ENCODE measurements around the gene SLC13A2.

SLC13A2 gene

GRCh38 chr17:28527181-28527681, 53.8 kb downstream of the SLC13A2 start (continued):
- TF ChIP-seq PRDM10 (tag by site-specific recombination; IDR thresholded peaks at IDR 0.05) (no peak), ZNF24 (tag by site-specific recombination; IDR thresholded peaks at IDR 0.05) (no peak), ZNF362 (tag by site-specific recombination; IDR thresholded peaks at IDR 0.05) (no peak), ZNF704 (tag by site-specific recombination; IDR thresholded peaks at IDR 0.05) (no peak)

GRCh38 chr17:28527859-28528258, 54.4 kb downstream of the SLC13A2 start:
- H3K27ac ChIP-seq (ENCODE audit: extremely low read depth, low read depth, low read length) = no peak overlapping the region
- ChIA-PET CTCF (interaction anchor here (1.2 to 4.7 kb wide), 4 partner anchors 8 to 33 kb away, joined by 3 to 17 read pairs (median 10); no protein-coding TSS in a partner anchor), POLR2A (no interaction called here)
- no peaks in the 10 kb centered on the region for H3K9me3 ChIP-seq (ENCODE audit: control insufficient read depth, insufficient read depth, low read depth, low read length)
- TF ChIP-seq ZNF529 (tag by site-specific recombination; IDR thresholded peaks at IDR 0.05; ENCODE audit: insufficient replicate concordance) (no peak), ZNF521 (tag by site-specific recombination; IDR thresholded peaks at IDR 0.05) (no peak), ZNF221 (tag by site-specific recombination; IDR thresholded peaks at IDR 0.05; ENCODE audit: borderline replicate concordance) (no peak), EGR2 (tag by site-specific recombination; IDR thresholded peaks at IDR 0.05; ENCODE audit: low read depth) (no peak), ZNF629 (tag by site-specific recombination; IDR thresholded peaks at IDR 0.05) (no peak), ZNF658 (tag by site-specific recombination; IDR thresholded peaks at IDR 0.05) (no peak), ZNF585B (tag by site-specific recombination; IDR thresholded peaks at IDR 0.05) (no peak), ZBTB10 (tag by site-specific recombination; IDR thresholded peaks at IDR 0.05) (no peak), ZNF394 (tag by site-specific recombination; IDR thresholded peaks at IDR 0.05; ENCODE audit: borderline replicate concordance) (no peak), ZFP37 (tag by site-specific recombination; IDR thresholded peaks at IDR 0.05) (no peak), ZNF37A (tag by site-specific recombination; IDR thresholded peaks at IDR 0.05) (no peak), SCRT1 (tag by site-specific recombination; IDR thresholded peaks at IDR 0.05; ENCODE audit: borderline replicate concordance) (no peak), KLF10 (tag by site-specific recombination; IDR thresholded peaks at IDR 0.05) (no peak), ZBTB44 (tag by site-specific recombination; IDR thresholded peaks at IDR 0.05) (no peak), ZNF248 (tag by site-specific recombination; IDR thresholded peaks at IDR 0.05) (no peak), ELK4 (IDR thresholded peaks at IDR 0.05; ENCODE audit: borderline replicate concordance, low read depth, low read length) (no peak), SP7 (tag by site-specific recombination; IDR thresholded peaks at IDR 0.05) (no peak), ZBTB21 (tag by site-specific recombination; IDR thresholded peaks at IDR 0.05) (no peak), ZNF645 (tag by site-specific recombination; IDR thresholded peaks at IDR 0.05) (no peak)
- no peak overlapping the region for H3K4me3 ChIP-seq (ENCODE audit: low read depth, low read length)
- peaks cover 5% of the 10 kb centered on the region; the same call in 1 of the 2 replicates for H3K4me1 ChIP-seq (ENCODE audit: control insufficient read depth, insufficient read depth, low read length)
- H3K36me3 ChIP-seq (ENCODE audit: control insufficient read depth in 2 of 2, insufficient read depth in 1 of 2, low read length in 2 of 2) = no peaks in the 10 kb centered on the region

Data from HEK293 (cell line).